HEK293 (cell line): ENCODE results near the gene ZC3H7B.
A peak's percentile ranks its signal among the peaks of the same experiment; 100 is the strongest.

Experiments used
- CTCF ChIA-PET: fragments of 350-600 bp; formaldehyde crosslinking; extraction: SDS; loops from one replicate; lab custom pipeline; 2021; ENCODE audit warnings: antibody characterized with exemption; lab: Yijun Ruan, JAX
- POLR2A ChIA-PET: fragments of 300-600 bp; formaldehyde crosslinking; extraction: SDS; loops from one replicate; lab custom pipeline; 2020; ENCODE audit warnings: antibody characterized with exemption, inconsistent platforms; lab: Yijun Ruan, JAX
- H3K27ac ChIP-seq: fragments of 200-500 bp; sonication (Bioruptor generic); 2 replicates; pipeline ENCODE4 v1.5.1; 2014; ENCODE audit warnings: low read depth, low read length, control low read depth, inconsistent platforms; ENCODE audit errors: extremely low read depth
- H3K36me3 ChIP-seq, 2 experiments: fragments of 200-500 bp in 1 of 2; sonication (Bioruptor generic) in 1 of 2; 1 replicate in 1 of 2; 2 replicates in 1 of 2; pipeline ENCODE4 v1.5.1; 2014 to 2017; ENCODE audit warnings: inconsistent platforms in 2 of 2, low read length in 2 of 2; ENCODE audit not compliant: control insufficient read depth in 2 of 2, insufficient read depth in 1 of 2
- H3K4me1 ChIP-seq: fragments of 200-500 bp; sonication (Bioruptor generic); 2 replicates; pipeline ENCODE4 v1.5.1; 2014; ENCODE audit warnings: mild to moderate bottlenecking, low read length, inconsistent platforms; ENCODE audit not compliant: control insufficient read depth, insufficient read depth
- H3K4me3 ChIP-seq: 2 replicates; pipeline ENCODE4 v1.5.1; 2011; ENCODE audit warnings: low read depth, mild to moderate bottlenecking, control low read depth, low read length, moderate library complexity
- H3K9me3 ChIP-seq: fragments of 200-500 bp; sonication (Bioruptor generic); 2 replicates; pipeline ENCODE4 v1.5.1; 2014; ENCODE audit warnings: low read depth, low read length, inconsistent platforms; ENCODE audit not compliant: control insufficient read depth, insufficient read depth
- EGR2 ChIP-seq: fragments of 450-650 bp; formaldehyde crosslinking; IDR thresholded peaks from 2 replicates; pipeline ENCODE4 v1.5.1; 2016; ENCODE audit warnings: low read depth, missing biosample characterization, missing genetic modification characterization
- GLIS1 ChIP-seq: fragments of 450-650 bp; formaldehyde crosslinking; IDR thresholded peaks from 2 replicates; pipeline ENCODE4 v1.5.1; 2016; ENCODE audit warnings: missing biosample characterization, missing genetic modification characterization
- HOXD13 ChIP-seq: sonication (generic); formaldehyde crosslinking; IDR thresholded peaks from 2 replicates; pipeline ENCODE4 v1.8.0; 2022; ENCODE audit warnings: missing genetic modification reagents, borderline replicate concordance
- PRDM4 ChIP-seq: fragments of 450-650 bp; formaldehyde crosslinking; IDR thresholded peaks from 2 replicates; pipeline ENCODE4 v1.5.1; 2017; ENCODE audit warnings: missing biosample characterization, missing genetic modification characterization
- SCRT1 ChIP-seq: fragments of 450-650 bp; formaldehyde crosslinking; IDR thresholded peaks from 2 replicates; pipeline ENCODE4 v1.5.1; 2016; ENCODE audit warnings: missing biosample characterization, missing genetic modification characterization, borderline replicate concordance
- SP3 ChIP-seq: fragments of 450-650 bp; formaldehyde crosslinking; IDR thresholded peaks from 2 replicates; pipeline ENCODE4 v1.5.1; 2016; ENCODE audit warnings: missing biosample characterization, missing genetic modification characterization
- ZBTB48 ChIP-seq: fragments of 450-650 bp; formaldehyde crosslinking; IDR thresholded peaks from 2 replicates; pipeline ENCODE4 v1.5.1; 2016; ENCODE audit warnings: missing biosample characterization, missing genetic modification characterization
- ZEB2 ChIP-seq: fragments of 450-650 bp; formaldehyde crosslinking; IDR thresholded peaks from 2 replicates; pipeline ENCODE4 v1.5.1; 2016; ENCODE audit warnings: missing biosample characterization, missing genetic modification characterization
- ZFHX2 ChIP-seq: fragments of 450-650 bp; formaldehyde crosslinking; conservative IDR thresholded peaks from 2 replicates; pipeline ENCODE4 v1.5.1; 2016; ENCODE audit warnings: missing biosample characterization, missing genetic modification characterization
- ZIC2 ChIP-seq: fragments of 450-650 bp; formaldehyde crosslinking; IDR thresholded peaks from 2 replicates; pipeline ENCODE4 v1.5.1; 2016; ENCODE audit warnings: missing biosample characterization, missing genetic modification characterization
- ZNF114 ChIP-seq: fragments of 450-650 bp; formaldehyde crosslinking; IDR thresholded peaks from 2 replicates; pipeline ENCODE4 v1.5.0; 2017; ENCODE audit warnings: missing biosample characterization, missing genetic modification characterization
- ZNF132 ChIP-seq: fragments of 450-650 bp; formaldehyde crosslinking; IDR thresholded peaks from 2 replicates; pipeline ENCODE4 v1.5.1; 2017; ENCODE audit warnings: missing biosample characterization, missing genetic modification characterization, borderline replicate concordance
- ZNF146 ChIP-seq: fragments of 450-650 bp; formaldehyde crosslinking; IDR thresholded peaks from 2 replicates; pipeline ENCODE4 v1.5.1; 2016; ENCODE audit warnings: missing biosample characterization, missing genetic modification characterization
- ZNF174 ChIP-seq: fragments of 450-650 bp; formaldehyde crosslinking; IDR thresholded peaks from 2 replicates; pipeline ENCODE4 v1.5.0; 2017; ENCODE audit warnings: missing biosample characterization, mild to moderate bottlenecking, missing genetic modification characterization
- ZNF184 ChIP-seq: fragments of 450-650 bp; IDR thresholded peaks from 2 replicates; pipeline ENCODE4 v1.5.1; 2018; ENCODE audit warnings: missing biosample characterization, mild to moderate bottlenecking, missing genetic modification characterization
- ZNF214 ChIP-seq: fragments of 450-650 bp; formaldehyde crosslinking; IDR thresholded peaks from 2 replicates; pipeline ENCODE4 v1.5.1; 2017; ENCODE audit warnings: missing biosample characterization, mild to moderate bottlenecking, missing genetic modification characterization, borderline replicate concordance
- ZNF324 ChIP-seq: fragments of 450-650 bp; formaldehyde crosslinking; IDR thresholded peaks from 2 replicates; pipeline ENCODE4 v1.5.1; 2016; ENCODE audit warnings: missing biosample characterization, missing genetic modification characterization
- TF ChIP-seq, protein P1 (sequence below): fragments of 450-650 bp; formaldehyde crosslinking; IDR thresholded peaks from 2 replicates; pipeline ENCODE4 v1.5.1; 2016; ENCODE audit warnings: missing biosample characterization, missing genetic modification characterization
- TF ChIP-seq, protein P2 (sequence below): fragments of 450-650 bp; formaldehyde crosslinking; conservative IDR thresholded peaks from 2 replicates; pipeline ENCODE4 v1.5.1; 2016; ENCODE audit warnings: low read depth, missing biosample characterization, missing genetic modification characterization

Gene ZC3H7B

GRCh38 chr22:41274856-41275255, 26.5 kb upstream of the ZC3H7B start:
- POLR2A ChIA-PET = interaction anchor here (1.3 to 2.6 kb wide), 2 partner anchors 11 kb away, joined by 5 to 12 read pairs; partner anchors contain the start of gene RANGAP1
- no peaks in the 10 kb centered on the region for H3K9me3 ChIP-seq
- peaks cover 88 to 91% of the 10 kb centered on the region in 2 experiments for H3K36me3 ChIP-seq
- TF ChIP-seq, protein P1, sequence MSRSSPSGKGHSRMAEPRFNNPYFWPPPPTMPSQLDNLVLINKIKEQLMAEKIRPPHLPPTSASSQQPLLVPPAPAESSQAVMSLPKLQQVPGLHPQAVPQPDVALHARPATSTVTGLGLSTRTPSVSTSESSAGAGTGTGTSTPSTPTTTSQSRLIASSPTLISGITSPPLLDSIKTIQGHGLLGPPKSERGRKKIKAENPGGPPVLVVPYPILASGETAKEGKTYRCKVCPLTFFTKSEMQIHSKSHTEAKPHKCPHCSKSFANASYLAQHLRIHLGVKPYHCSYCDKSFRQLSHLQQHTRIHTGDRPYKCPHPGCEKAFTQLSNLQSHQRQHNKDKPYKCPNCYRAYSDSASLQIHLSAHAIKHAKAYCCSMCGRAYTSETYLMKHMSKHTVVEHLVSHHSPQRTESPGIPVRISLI (tag by site-specific recombination) = no peak
- TF ChIP-seq, all 188 proteins: peak for 0
- no peak overlapping the region for H3K4me3 ChIP-seq
- no peaks in the 10 kb centered on the region for H3K4me1 ChIP-seq
- no peak overlapping the region for H3K27ac ChIP-seq
- CTCF ChIA-PET = interaction anchor here (0.6 kb wide), 1 partner anchor 14 kb away, joined by 3 read pairs; no protein-coding TSS in a partner anchor

DNA sequence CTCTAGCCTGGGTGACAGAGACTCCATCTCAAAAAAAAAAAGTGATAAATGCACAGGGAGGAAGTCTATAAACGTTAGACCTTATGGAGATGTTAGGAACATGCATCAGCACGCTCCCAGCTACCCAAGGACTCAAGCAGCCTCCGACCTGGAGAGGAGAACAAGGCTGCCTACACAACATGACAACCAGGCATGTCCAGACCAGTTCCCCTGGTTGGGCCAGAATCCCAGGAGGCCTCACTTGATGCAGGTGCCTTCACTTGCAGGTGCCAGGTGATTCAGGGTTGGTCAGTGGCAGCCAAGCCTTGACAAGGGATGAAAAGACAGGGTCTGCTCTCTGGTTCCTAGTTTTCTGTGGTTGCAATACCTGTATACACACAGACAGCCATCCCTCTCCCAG, 21.3 kb upstream of the ZC3H7B start:
- ChIA-PET POLR2A (interaction anchor here (0.7 to 1.9 kb wide), 2 partner anchors 22 to 101 kb away, joined by 5 to 8 read pairs; partner anchors contain the start of genes TEF and ZC3H7B), CTCF (no interaction called here)
- H3K9me3 ChIP-seq = no peaks in the 10 kb centered on the region
- no peak overlapping the region for H3K4me3 ChIP-seq
- TF ChIP-seq ZNF146 (tag by site-specific recombination) (no peak), ZNF184 (no peak), ZEB2 (tag by site-specific recombination) (0 out of 2 replicates have a peak, but pooled peaks have one; percentile 32), ZBTB48 (tag by site-specific recombination) (no peak)
- peak overlapping the region; percentile 49; the same call in 1 of the 2 replicates for H3K27ac ChIP-seq
- peaks cover 81 to 90% of the 10 kb centered on the region in 2 experiments for H3K36me3 ChIP-seq
- H3K4me1 ChIP-seq = 0 out of 2 replicates have a peak, but pooled peaks cover 3% of the 10 kb centered on the region

- ChIA-PET POLR2A (interaction anchor here (0.9 to 1.9 kb wide), 4 partner anchors 17 to 100 kb away, joined by 3 to 8 read pairs (median 4); partner anchors contain the start of genes TEF and ZC3H7B), CTCF (no interaction called here)
- H3K36me3 ChIP-seq = peaks cover 77 to 82% of the 10 kb centered on the region in 2 experiments
- TF ChIP-seq SP3 (tag by site-specific recombination) (no peak), GLIS1 (tag by site-specific recombination) (peak; percentile 66)
- no peaks in the 10 kb centered on the region for H3K9me3 ChIP-seq
- H3K27ac ChIP-seq = peak overlapping the region; percentile 32; the same call in 1 of the 2 replicates
- H3K4me3 ChIP-seq = no peak overlapping the region
- H3K4me1 ChIP-seq = 0 out of 2 replicates have a peak, but pooled peaks cover 3% of the 10 kb centered on the region
Measured at GRCh38 chr22:41280854-41281253, 20.5 kb upstream of the ZC3H7B start.

GRCh38 chr22:41284465-41284864, 16.9 kb upstream of the ZC3H7B start:
- Histone ChIP-seq H3K9me3 (no peaks in the 10 kb centered on the region), H3K27ac (no peak overlapping the region), H3K4me3 (no peak overlapping the region), H3K36me3 (peaks cover 41 to 49% of the 10 kb centered on the region in 2 experiments), H3K4me1 (peaks cover 9% of the 10 kb centered on the region)
- ChIA-PET POLR2A (interaction anchor here (0.6 to 3.0 kb wide), 4 partner anchors 17 to 1180 kb away, joined by 4 to 24 read pairs (median 8); partner anchors contain the start of genes TOB2 and ZC3H7B), CTCF (interaction anchor here (0.6 kb wide), 1 partner anchor 193 kb away, joined by 3 read pairs; no protein-coding TSS in a partner anchor)
- TF ChIP-seq SCRT1 = no peak
- TF ChIP-seq ZFHX2 (tag by site-specific recombination) = peak; percentile 76
- TF ChIP-seq, protein P2, sequence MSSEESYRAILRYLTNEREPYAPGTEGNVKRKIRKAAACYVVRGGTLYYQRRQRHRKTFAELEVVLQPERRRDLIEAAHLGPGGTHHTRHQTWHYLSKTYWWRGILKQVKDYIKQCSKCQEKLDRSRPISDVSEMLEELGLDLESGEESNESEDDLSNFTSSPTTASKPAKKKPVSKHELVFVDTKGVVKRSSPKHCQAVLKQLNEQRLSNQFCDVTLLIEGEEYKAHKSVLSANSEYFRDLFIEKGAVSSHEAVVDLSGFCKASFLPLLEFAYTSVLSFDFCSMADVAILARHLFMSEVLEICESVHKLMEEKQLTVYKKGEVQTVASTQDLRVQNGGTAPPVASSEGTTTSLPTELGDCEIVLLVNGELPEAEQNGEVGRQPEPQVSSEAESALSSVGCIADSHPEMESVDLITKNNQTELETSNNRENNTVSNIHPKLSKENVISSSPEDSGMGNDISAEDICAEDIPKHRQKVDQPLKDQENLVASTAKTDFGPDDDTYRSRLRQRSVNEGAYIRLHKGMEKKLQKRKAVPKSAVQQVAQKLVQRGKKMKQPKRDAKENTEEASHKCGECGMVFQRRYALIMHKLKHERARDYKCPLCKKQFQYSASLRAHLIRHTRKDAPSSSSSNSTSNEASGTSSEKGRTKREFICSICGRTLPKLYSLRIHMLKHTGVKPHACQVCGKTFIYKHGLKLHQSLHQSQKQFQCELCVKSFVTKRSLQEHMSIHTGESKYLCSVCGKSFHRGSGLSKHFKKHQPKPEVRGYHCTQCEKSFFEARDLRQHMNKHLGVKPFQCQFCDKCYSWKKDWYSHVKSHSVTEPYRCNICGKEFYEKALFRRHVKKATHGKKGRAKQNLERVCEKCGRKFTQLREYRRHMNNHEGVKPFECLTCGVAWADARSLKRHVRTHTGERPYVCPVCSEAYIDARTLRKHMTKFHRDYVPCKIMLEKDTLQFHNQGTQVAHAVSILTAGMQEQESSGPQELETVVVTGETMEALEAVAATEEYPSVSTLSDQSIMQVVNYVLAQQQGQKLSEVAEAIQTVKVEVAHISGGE (tag by site-specific recombination) = no peak
- no peak for TF ChIP-seq HOXD13 (CRISPR knock-in tag)
- no peak for TF ChIP-seq ZNF324 (tag by site-specific recombination)
- TF ChIP-seq ZNF114 (tag by site-specific recombination) = no peak
- TF ChIP-seq ZNF174 (tag by site-specific recombination) = no peak
- TF ChIP-seq PRDM4 (tag by site-specific recombination) = no peak
- TF ChIP-seq ZNF214 (tag by site-specific recombination) = no peak
- TF ChIP-seq EGR2 (tag by site-specific recombination) = peak; percentile 59
- TF ChIP-seq ZNF132 (tag by site-specific recombination) = no peak
- TF ChIP-seq ZIC2 = no peak
